Prostate gland (tissue), 2 donors: ENCODE data around the gene DUSP16. TPM values are rescaled to one million over a fixed set of nuclear protein-coding genes. Genes with fewer than 3 reads are reported as not detected.

Experiments
- DNase-seq: peaks from one replicate; pipeline ENCODE4 v3.0.0-alpha.2; 2019; ENCODE audit warnings: low spot score
- H3K27ac ChIP-seq, 2 donors: fragments of 200-600 bp; sonication (generic); 2 replicates each; pipeline ENCODE4 v1.5.1; 2017 to 2019
- H3K27me3 ChIP-seq: fragments of 200-600 bp; sonication (generic); replicated peaks from 2 replicates; pipeline ENCODE4 v1.5.1; 2019; ENCODE audit not compliant: insufficient read depth
- H3K36me3 ChIP-seq, 2 donors: fragments of 200-600 bp; sonication (generic); 1 replicate in 1 of 2; 2 replicates in 1 of 2; pipeline versions ENCODE4 v1.5.1 to v1.8.1; 2017 to 2019
- H3K4me1 ChIP-seq: fragments of 200-600 bp; sonication (generic); replicated peaks from 2 replicates; pipeline ENCODE4 v1.5.1; 2019
- H3K4me3 ChIP-seq, 2 donors: fragments of 200-600 bp; sonication (generic); 2 replicates each; pipeline ENCODE4 v1.5.1; 2017 to 2019
- H3K9me3 ChIP-seq: fragments of 200-600 bp; sonication (generic); 2 replicates; pipeline ENCODE4 v1.5.1; 2017
- CTCF ChIP-seq, 4 experiments: fragments of 200-600 bp in 2 of 4; fragments of 450-650 bp in 2 of 4; sonication (generic) in 2 of 4; IDR thresholded peaks; 1 replicate in 3 of 4; 2 replicates in 1 of 4; pipeline ENCODE4 v1.5.1; 2016 to 2019; ENCODE audit warnings: antibody characterized with exemption in 4 of 4, mild to moderate bottlenecking in 2 of 4, moderate library complexity in 2 of 4
- POLR2A ChIP-seq: fragments of 450-650 bp; IDR thresholded peaks from one replicate; pipeline ENCODE4 v1.6.1; 2016; ENCODE audit warnings: antibody characterized with exemption, mild to moderate bottlenecking
- POLR2AphosphoS5 ChIP-seq: sonication (generic); formaldehyde crosslinking; IDR thresholded peaks from one replicate; pipeline ENCODE4 v1.6.1; 2017; ENCODE audit warnings: antibody characterized with exemption
- WGBS: methylation state at CpG from one replicate; pipeline ENCODE4 v1.1.5; 2018; 5-methylcytosine and 5-hydroxymethylcytosine counted together
- intact Hi-C: fragments of 100-400 bp; cut with DNase I; formaldehyde crosslinking; loops from one replicate; pipeline ENCODE4 v1.14.2; 2022
- total RNA-seq, 2 donors: library from RNA; depleted of rRNA; stranded (reverse); fragments of >200 nt; gene quantifications; one replicate each; pipeline ENCODE4 v1.1.0, GENCODE V29; 2016

DUSP16 gene
- total RNA-seq, 2 donors from 2014 or later, result 60.8 to 87.0 TPM

- Histone ChIP-seq H3K4me1 (peaks cover 3% of the 10 kb centered on the region), H3K4me3 (no peak overlapping the region), H3K27ac (no peak overlapping the region), H3K27me3 (no peaks in the 10 kb centered on the region), H3K36me3 (no peaks in the 10 kb centered on the region), H3K9me3 (no peaks in the 10 kb centered on the region)
- DNase-seq, result no peak
- WGBS, result 87% methylated on average over 8 of the region's 8 CpGs
- intact Hi-C loops, result no loop called here
- no peak for TF ChIP-seq POLR2A
- no peak for TF ChIP-seq POLR2AphosphoS5
Measured at GRCh38 chr12:12534166-12534866, 28.3 kb downstream of the DUSP16 start.

GRCh38 chr12:12533238-12533829 lies 29.3 kb downstream of the DUSP16 start:
- 42% methylated on average over 6 of the region's 6 CpGs for WGBS
- no peak for DNase-seq

GRCh38 chr12:12531194-12531593 lies 31.5 kb downstream of the DUSP16 start:
- H3K36me3 ChIP-seq, result no peaks in the 10 kb centered on the region
- H3K27ac ChIP-seq, result no peak overlapping the region
- 79% methylated on average over 2 of the region's 2 CpGs for WGBS
- no peaks in the 10 kb centered on the region for H3K4me1 ChIP-seq
- H3K4me3 ChIP-seq, result no peak overlapping the region
- TF ChIP-seq CTCF (IDR thresholded peaks at IDR 0.05) (no peak), POLR2AphosphoS5 (no peak), POLR2A (no peak)
- H3K9me3 ChIP-seq, result no peaks in the 10 kb centered on the region
- no peaks in the 10 kb centered on the region for H3K27me3 ChIP-seq
- intact Hi-C loops, result no loop called here
- no peak for DNase-seq

More at GRCh38 chr12:12533238-12533829, 29.3 kb downstream of the DUSP16 start:
- Histone ChIP-seq H3K4me1 (no peaks in the 10 kb centered on the region), H3K36me3 (no peaks in the 10 kb centered on the region), H3K27me3 (no peaks in the 10 kb centered on the region), H3K27ac (peak overlapping the region; percentile 9 to 36), H3K4me3 (no peak overlapping the region), H3K9me3 (no peaks in the 10 kb centered on the region)
- intact Hi-C loops, result no loop called here
- no peak for TF ChIP-seq POLR2AphosphoS5

- intact Hi-C loops, result no loop called here
- TF ChIP-seq CTCF (IDR thresholded peaks at IDR 0.05) (no peak), POLR2AphosphoS5 (no peak), POLR2A (no peak)
- Histone ChIP-seq H3K27ac (no peak overlapping the region), H3K9me3 (no peaks in the 10 kb centered on the region), H3K27me3 (no peaks in the 10 kb centered on the region), H3K4me3 (no peak overlapping the region), H3K36me3 (no peaks in the 10 kb centered on the region), H3K4me1 (no peaks in the 10 kb centered on the region)
- 45% methylated on average over 2 of the region's 2 CpGs for WGBS
- DNase-seq, result no peak
Measured at GRCh38 chr12:12529783-12530421, 32.8 kb downstream of the DUSP16 start.

- WGBS, result 68% methylated on average over 6 of the region's 6 CpGs
- intact Hi-C loops, result no loop called here
- TF ChIP-seq CTCF (IDR thresholded peaks at IDR 0.05), result no peak
- TF ChIP-seq POLR2A, result no peak
- no peak for TF ChIP-seq POLR2AphosphoS5
- H3K4me1 ChIP-seq, result peaks cover 2% of the 10 kb centered on the region
- no peak overlapping the region for H3K27ac ChIP-seq
- no peaks in the 10 kb centered on the region for H3K27me3 ChIP-seq
- H3K36me3 ChIP-seq, result no peaks in the 10 kb centered on the region
- DNase-seq, result no peak
- H3K4me3 ChIP-seq, result no peak overlapping the region
- H3K9me3 ChIP-seq, result no peaks in the 10 kb centered on the region
Measured at GRCh38 chr12:12528361-12529270, 34.0 kb downstream of the DUSP16 start.
